Stimulated activated CD4-positive, alpha-beta T cell treated with anti-CD3 and anti-CD28 coated beads, Interleukin-2, amount 100 ng/mL, for 4 hours (primary cell): ENCODE measurements around the gene RGS19.

Experiments
- DNase-seq: peaks from one replicate; pipeline ENCODE4 v3.0.0-alpha.2; 2020; ENCODE audit warnings: low read depth

Gene RGS19

DNA sequence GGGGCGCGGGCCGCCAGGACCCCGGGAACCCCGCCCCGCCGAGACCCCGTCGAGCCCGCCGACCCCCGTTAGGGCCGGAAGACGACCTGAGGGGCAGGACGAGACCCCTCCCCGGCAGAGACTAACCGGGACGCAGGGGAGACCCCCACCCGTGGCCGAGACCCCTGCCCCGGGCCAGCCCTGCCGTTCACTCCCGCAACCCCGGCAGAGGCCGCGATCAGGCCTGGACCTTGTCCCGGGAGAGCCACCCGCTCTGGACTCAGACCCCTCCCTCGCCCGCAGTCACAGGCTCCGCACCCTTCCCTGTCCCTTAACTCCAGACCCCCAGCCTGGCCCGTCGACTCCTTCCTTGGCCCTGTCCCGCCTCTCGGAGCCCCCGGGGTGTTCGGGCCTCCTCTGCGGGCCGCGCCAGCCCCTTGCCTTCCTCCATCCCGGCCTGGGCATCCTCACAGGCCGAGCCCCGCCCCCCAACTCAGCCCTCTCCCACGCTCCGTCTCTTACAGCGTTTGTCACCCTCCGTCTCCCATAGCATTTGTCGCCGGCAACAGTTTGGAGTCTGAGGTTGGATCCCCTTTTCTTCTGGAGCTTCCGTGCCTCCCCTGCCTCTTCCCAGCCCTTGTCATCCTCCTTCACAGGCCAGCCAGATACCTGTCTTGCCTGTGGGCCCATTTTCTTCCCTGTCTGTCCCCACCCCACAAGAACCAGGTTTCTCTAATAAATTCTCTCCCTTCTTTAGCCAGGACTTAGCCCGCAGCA lies 15.8 kb downstream of the RGS19 start:
- no peak for DNase-seq

- peak; percentile 93 for DNase-seq
Measured at GRCh38 chr20:64062596-64063388, 16.5 kb downstream of the RGS19 start, which contains the start of gene TCEA2. TCEA2 (plus strand) TSS chr20:64063198; CDS start chr20:64063313, 115 bp downstream.

DNA sequence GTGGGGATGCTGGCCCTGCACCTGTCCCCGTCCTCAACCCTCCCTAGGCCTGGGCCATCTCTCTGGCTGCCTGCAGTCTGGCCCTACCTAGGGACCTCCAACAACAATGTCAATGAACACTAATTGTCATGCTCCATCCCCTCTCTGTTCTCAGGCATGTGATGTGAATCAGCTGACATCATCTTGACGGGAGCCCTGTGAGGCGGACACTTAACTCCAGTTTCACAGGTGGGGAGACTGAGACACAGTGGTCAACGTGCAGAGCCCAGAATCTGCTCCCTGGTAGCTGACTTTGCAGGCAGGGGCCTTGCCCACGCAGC lies 17.1 kb downstream of the RGS19 start:
- no peak for DNase-seq

DNA sequence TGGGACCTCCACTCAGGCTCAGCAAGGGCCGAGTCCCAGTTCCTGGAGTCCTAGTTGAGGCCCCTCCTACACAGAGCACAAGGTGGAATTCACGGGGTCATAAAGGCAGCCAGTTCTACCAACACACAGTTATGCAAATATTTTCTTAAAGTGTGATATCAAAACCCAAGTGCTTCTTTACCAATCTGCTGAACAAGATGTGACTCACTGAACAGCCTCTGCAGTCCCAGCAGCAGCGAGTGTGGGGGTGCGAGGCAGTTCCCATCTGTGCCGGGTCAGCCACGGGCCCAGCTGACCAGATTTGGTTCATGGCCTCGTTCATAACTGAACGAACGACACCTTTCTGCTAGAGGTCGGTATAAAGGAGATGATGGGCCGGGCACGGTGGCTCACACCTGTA lies 20.8 kb downstream of the RGS19 start:
- DNase-seq, result no peak

DNA sequence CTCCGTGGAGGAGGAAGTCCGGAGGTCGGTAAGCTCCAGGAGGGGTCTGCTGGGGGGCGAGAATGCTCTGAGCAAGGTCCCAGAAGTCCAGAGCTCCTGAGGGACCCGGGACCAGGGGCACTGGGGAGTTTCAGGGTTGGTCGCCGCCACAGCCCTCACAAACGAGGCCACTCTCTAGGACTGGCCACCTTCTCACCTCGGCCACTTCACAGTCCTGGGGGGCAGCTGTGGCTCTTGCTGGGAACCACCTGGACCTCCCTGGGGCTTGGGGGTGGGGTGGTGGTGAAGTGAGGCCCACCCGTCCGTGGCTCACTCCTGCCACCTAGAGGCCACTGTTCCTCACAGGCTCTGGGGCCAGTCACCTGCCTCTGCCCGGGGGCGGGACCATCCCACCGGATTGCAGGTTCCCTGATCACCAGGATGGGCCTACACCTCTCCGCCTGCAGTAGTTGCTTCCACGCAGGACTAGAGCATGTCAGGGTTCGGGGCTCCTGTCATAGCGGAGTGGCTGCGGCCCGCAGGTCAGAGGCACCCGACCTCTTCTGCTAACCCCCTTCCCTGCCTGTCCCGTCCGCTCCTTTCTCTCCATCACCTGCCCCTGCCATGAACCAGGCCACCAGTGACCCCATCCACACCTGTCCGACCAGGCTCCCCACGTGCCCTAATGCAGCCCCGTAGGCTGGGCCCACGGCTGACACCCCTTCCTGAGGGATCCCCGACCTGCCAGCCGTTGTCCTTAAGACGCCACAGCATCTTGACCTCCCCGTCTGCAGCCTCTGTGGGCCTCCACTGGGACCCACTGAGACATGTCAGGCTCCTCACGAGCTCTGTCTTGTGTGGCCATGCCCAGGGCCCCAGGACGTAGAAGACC lies 21.5 kb downstream of the RGS19 start:
- DNase-seq, result peak; percentile 73

- DNase-seq, result no peak
Measured at GRCh38 chr20:64056889-64057627, 22.3 kb downstream of the RGS19 start.

GRCh38 chr20:64056639-64056888 lies 22.8 kb downstream of the RGS19 start:
- DNase-seq, result no peak

DNA sequence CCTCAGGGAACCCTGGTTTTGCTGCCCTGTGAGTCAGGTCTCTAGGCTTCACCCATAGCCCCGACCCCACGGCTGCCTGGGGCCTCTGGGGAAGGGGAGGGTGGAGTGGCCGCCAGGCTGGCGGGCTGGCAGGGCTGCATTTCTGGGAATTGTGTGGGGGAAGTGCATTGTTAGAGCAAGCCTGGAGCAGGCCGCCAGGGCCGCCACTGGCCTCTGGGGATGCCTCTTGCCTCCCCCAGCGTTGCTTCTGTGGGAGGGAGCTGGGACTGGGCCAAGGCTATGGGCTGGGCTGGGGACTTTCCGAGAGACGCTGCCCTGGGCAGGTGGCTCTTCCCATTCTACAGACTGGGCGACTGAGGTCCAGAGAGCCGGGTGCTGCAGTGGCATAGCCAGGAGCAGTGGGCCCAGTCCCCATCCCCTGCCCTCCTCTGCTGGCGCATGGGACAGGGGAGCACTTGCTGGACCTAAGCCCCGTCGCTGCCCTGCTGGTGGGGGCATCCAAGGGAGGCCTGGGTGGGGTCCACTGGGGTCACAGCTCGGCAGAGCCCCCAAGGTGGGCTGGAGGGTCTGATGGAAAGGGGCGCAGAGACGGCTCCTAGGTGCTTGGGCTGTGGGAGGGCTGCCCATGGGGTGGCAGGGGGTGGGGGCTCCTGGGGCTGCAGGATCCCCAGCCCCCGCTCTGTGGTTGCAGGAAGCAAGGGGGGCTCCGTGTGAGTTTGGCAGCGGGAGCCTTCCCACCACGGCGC lies 23.3 kb downstream of the RGS19 start:
- DNase-seq, result no peak

DNA sequence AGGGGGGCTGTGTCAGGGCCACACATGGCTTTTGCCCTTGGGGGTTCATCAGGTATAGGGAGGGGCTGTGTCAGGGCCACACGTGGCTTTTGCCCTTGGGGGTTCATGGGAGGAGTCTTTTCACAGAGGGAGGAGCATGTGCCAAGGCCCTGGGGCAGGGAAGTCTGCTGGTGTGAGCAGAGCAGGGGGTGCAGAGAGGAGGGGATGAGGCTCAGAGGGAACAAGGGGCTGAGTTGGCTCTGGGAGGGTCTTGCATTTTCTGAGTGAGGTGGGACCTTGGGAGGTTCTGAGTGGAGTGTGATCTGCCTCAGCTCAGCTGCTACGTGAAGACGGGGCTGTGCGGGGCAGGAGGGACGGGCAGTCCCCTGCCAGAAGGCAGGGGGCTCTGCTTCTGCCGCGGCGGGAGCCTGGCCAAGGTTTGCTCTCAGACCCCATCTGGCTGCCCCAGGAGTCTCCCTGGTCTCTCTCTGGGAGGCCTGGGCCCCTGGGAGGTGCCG lies 23.9 kb downstream of the RGS19 start:
- no peak for DNase-seq

- no peak for DNase-seq
Measured at GRCh38 chr20:64053841-64054661, 25.3 kb downstream of the RGS19 start.

- no peak for DNase-seq
Measured at GRCh38 chr20:64052987-64053840, 26.1 kb downstream of the RGS19 start.

GRCh38 chr20:64052326-64052722 lies 27.0 kb downstream of the RGS19 start:
- DNase-seq, result no peak

DNA sequence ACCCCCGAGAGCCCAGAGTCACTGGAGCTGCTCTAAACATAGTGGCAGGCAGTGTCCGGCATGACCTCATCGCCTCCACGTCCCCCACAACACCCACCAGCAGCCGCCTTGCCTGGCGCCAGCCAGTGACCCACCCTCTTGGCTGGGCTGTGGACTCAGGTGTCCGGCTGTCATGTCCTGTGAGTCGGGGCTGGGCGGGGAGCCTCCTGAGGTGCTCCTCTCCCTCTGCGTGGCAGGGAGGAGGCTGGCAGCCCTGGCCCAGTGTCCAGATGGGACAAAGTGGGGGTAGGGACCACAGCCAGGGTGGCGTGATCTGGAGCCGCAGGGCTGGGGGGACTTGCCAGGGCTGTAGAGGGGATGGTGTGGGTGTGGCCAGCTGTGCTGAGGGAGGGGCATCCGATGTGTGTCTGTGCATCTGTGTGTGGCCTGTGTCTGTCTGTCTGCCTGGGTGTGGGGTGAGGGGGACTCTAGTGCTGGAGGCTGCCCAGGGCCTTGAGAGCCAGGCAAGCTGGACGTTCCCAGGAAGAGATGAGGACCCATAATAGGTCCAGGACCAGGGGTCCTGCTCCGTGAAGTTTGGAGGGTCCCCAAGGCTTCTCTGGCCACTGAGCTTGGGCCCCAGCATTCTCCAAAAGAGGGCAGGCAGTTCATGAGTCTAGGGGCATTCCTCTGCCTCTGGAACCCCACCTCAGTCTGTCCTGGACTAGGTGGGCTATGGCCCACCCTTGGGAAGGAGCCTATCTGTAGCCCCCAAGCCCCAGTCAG lies 27.6 kb downstream of the RGS19 start:
- DNase-seq, result no peak

DNA sequence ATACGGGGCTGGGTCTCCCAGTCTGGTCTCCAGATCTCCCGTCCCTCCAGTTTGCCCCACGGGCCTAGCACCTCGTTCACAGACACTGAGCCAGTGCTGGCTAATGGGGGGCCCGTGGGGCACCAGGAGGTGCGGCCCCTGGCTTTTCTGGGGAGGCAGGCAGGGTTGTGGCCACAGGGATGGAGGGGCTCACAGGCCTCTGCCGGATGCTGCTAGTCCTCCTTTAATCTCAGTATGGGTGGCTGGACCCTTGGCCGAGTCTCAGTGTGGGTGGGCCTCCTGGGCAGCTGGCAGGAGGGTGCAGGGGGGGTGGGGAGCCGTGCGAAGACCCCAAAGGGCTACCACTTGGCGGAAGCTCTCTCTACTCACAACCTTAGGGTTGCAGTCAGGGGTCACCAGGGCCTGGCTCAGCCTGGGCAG lies 28.3 kb downstream of the RGS19 start:
- DNase-seq, result no peak

DNA sequence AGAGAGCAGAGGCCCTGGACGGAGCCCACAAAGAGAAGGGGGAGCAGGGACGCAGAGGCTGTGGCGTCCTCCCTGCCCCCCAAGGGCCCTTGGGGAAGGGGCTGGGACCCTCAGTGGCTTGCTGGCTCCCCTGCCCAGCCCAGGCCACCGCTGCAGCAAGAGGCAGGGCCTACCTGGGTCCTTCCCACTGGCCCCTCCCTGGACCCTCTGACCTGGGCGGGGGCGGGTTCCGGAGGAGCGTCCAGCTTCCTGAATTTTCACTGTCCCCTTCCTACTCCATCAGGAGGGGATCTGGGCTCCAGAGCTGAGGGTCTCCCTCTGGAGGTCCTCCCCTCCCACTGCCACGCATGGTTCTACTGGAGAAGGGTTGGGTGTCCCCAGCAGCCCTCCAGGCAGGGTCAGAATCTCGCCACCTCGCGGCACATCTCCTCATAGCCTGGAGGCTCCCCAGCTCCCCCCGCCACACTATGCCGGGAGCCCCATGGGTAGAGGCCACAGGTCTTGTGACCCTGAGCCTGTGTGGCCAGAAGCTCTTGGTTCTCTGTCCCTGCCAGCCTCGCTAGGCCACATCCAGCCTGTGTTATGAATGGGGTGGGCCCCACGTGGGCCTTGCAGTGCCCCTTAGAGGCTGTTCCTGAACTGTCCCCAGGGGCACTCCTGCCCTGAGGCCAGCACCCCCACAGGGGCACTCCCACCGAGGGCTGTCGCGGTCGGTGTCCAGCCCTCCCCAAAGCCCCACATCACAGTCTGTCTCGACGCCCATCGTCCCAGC lies 28.9 kb downstream of the RGS19 start:
- DNase-seq, result no peak

DNA sequence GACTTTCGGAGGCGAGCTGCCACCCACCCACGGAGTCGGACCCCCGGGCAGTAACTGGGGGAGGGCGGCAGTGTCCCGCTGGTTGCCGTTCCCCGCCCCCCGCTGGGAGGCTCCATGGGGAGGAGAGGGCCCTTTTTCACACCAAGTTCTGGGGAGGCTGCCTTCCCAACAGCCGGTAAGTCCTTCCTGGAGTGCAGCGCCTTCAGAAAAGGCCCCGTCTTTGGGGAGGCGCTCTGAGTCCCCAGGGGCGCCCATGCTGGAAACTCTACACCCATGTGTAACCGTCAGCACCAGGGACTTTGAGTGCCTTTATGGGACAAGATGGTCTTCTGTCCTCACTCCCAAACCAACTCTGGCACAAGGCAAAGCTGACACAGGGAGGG lies 29.4 kb downstream of the RGS19 start:
- no peak for DNase-seq

DNA sequence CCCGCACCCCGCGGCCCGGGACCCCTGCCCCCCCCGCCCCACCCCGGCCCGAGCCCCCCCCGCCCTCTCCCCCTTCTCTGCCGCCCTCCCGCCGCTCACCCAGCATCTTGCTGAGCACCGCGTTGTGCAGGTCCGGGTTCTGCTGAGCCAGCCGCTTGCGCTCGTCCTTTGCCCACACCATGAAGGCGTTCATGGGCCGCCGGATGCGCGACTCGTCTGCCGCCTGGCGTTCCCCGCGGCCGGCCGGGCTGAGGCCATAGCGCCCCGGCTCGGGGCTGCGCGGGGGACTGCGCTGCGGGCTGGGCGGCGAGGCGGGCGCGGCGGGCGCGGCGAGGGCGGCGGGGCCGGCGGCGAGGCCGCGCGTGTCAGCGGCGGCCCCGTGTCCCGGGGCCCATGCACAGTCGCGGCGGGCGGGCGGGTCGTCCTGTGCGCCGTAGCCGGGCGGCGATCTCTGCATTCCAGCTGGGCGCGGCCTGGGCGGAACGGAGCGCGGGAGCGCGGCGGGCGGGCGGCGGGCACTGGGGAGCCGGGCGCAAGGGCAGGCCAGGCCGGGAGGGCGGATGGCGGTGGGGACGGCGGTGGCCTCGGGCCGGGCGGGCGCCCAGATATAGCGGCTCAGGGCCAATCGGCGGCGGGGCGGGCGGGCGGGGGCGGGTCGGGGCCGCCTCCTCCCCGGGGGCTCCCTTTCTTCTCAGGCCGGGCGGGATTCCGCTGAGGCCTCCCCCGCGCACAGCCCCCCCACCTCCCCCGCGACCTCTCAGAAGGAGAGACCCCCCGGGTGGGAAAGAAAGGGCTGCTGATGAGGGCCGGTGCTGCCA lies 30.0 kb downstream of the RGS19 start, which contains the start of gene SOX18:
SOX18 (minus strand) TSS at position 580 of the 818 bp plus-strand sequence; CDS start at position 457, 123 bp downstream.
- DNase-seq, result no peak
